Measurements from ENCODE around the gene ATG9A. TPM values are rescaled to one million over a fixed set of nuclear protein-coding genes. Genes with fewer than 3 reads are reported as not detected.

ATG9A gene
- total and polyA plus RNA-seq, 9 of the 15 experiments (the other 6 are each of a cell fraction or from before 2014, with no cell fraction given) = 0.25 to 65.6 (median 23.4) TPM

GRCh38 chr2:219177552-219178376, 51.7 kb downstream of the ATG9A start, which contains the start of gene RETREG2 (continued):
- TF ChIP-seq CREB1 (IDR thresholded peaks at IDR 0.05) = 0 out of 2 replicates have a peak, but pooled peaks have one; percentile 40
- peak; percentile 22; the same call in 1 of the 2 replicates for TF ChIP-seq CREB1 (CRISPR knock-in tag; IDR thresholded peaks at IDR 0.05)
- no peak for TF ChIP-seq MBD2 (IDR thresholded peaks at IDR 0.05; ENCODE audit: borderline replicate concordance, low read depth)
- TF ChIP-seq SREBF2 (CRISPR knock-in tag; IDR thresholded peaks at IDR 0.05) = no peak
- no peak for TF ChIP-seq ZBTB12 (CRISPR knock-in tag; IDR thresholded peaks at IDR 0.05)
- no peak for TF ChIP-seq SMAD1 (IDR thresholded peaks at IDR 0.05; ENCODE audit: low read depth, low read length, partially characterized antibody)
- TF ChIP-seq CXXC5 (CRISPR knock-in tag; IDR thresholded peaks at IDR 0.05) = peak; percentile 94
- no peak for TF ChIP-seq ZNF655 (CRISPR knock-in tag; IDR thresholded peaks at IDR 0.05)
- no peak for TF ChIP-seq SIRT6 (IDR thresholded peaks at IDR 0.05; ENCODE audit: low read depth, low read length)
- no peak for TF ChIP-seq PHF21A (IDR thresholded peaks at IDR 0.05; ENCODE audit: borderline replicate concordance, low read depth)
- no peak for TF ChIP-seq ZFP36 (IDR thresholded peaks at IDR 0.05; ENCODE audit: low read depth, low read length, partially characterized antibody)
- TF ChIP-seq NUFIP1 (IDR thresholded peaks at IDR 0.05; ENCODE audit: partially characterized antibody) = no peak
- TF ChIP-seq HIVEP1 (CRISPR knock-in tag; IDR thresholded peaks at IDR 0.05) = no peak
- no peak for TF ChIP-seq RBM22 (IDR thresholded peaks at IDR 0.05; ENCODE audit: low read depth, low read length, poor library complexity, severe bottlenecking)
- TF ChIP-seq ZBTB7A (IDR thresholded peaks at IDR 0.05; ENCODE audit: borderline replicate concordance, control insufficient read depth, low read depth, low read length) = peak; percentile 65; the same call in 1 of the 2 replicates
- TF ChIP-seq ZNF318 (IDR thresholded peaks at IDR 0.05; ENCODE audit: borderline replicate concordance in 1 of 2, low read depth in 1 of 2) = no peak
